DLD1 (cell line): ENCODE data around the gene TMEM170B.
"Not testable (repeated sequence)": the region's sequence is repeated elsewhere in the genome, so short reads cannot be mapped to it uniquely, and the experiment has no call there.

Source experiments
- in situ Hi-C: cut with HindIII; loops from 2 replicates; pipeline ENCODE4 v1.10.0; 2017; ENCODE audit warnings: low sequenced_read_pairs

Gene TMEM170B

DNA sequence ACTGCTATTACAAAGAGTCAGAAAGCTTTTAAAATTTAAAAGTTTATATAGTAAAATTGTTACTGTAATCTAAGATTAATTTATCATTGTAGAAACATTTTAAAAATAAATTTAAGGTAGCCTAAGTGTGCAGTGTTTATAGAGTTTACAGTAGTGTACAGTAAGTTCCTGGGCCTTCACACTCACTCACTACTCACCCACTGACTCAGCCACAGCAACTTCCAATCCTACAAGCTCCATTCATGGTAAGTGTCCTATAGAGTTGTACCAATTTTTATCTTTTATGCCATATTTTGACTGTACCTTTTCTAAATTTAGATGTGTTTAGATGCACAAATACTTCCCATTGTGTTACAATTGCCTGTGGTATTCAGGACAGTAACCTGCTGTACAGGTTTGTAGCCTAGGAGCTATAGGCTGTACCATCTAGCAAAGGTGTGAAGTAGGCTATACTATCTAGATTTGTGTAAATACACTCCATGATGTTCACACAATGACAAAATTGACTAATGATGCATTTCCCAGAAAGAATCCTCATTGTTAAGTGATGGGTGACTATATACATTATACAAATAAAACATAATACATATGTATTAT lies 10.2 kb upstream of the TMEM170B start:
- in situ Hi-C loops = no loop called here

DNA sequence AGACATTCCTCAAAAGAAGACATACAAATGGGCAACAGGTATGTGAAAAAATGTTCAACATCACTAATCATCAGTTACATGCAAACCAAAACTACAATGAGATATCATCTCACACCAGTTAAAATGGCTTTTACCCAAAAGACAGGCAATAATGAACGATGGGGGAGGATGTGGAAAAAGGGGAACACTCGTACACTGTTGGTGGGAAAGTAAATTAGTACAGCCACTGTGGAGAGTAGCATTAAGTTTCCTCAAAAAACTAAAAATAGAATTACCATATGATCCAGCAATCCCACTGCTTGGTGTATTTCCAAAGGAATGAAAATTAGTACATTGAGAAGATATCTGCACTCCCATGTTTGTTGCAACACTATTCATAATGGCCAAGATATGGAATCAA lies 8.6 kb upstream of the TMEM170B start:
- in situ Hi-C loops = no loop called here

DNA sequence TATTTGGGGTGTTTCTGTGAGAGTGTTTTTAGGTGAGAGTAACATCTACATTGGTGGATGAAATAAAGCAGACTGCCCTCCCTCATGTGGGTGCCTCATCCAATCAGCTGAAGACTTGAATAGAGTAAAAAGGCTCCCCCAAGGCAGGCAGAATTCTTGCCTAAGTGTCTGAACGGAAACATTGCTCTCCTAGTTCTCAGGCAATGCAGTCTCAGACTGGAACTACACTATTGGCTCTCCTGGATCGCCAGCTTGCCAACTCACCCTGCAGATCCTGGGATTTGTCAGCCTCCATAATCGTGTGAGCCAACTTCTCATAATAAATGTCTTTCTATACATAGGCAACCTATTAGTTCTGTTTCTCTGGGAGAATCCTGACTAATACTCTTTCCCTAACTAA lies 5.5 kb upstream of the TMEM170B start:
- in situ Hi-C loops = no loop called here

DNA sequence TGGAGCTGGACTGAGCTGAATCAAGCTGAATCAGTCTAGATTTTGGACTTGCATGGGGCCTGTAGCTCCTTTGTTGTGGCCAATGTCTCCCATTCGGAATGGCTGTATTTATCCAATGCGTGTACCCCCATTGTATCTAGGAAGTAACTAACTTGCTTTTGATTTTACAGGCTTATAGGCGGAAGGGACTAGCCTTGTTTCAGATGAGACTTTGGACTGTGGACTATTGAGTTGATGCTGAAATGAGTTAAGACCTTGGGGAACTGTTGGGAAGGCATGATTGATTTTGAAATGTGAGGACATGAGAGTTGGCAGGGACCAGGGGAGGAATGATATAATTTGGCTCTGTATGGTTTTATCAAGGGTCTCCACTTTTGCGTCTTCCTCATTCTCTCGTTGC lies 3.0 kb upstream of the TMEM170B start:
- in situ Hi-C loops = no loop called here

DNA sequence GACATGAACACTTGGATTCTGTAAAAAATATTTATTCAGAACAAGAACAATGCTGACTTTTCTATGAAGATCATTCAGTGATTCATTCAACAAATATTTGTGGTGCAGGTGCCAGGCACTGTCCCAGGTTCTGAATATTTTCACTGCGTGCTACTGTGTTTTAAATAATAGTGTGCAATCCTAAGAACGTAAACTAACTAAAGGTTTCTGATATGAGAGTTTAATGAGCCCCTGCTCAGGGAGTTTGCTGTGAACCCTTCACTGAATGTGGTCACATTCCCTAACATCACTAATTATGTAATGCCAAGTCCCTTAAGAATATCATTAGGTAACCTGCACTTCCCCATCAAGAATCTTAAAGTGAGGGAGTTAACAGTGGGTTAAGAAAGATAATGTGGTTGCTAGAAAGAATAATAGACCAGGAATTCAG lies 1.7 kb upstream of the TMEM170B start:
- in situ Hi-C loops = no loop called here

DNA sequence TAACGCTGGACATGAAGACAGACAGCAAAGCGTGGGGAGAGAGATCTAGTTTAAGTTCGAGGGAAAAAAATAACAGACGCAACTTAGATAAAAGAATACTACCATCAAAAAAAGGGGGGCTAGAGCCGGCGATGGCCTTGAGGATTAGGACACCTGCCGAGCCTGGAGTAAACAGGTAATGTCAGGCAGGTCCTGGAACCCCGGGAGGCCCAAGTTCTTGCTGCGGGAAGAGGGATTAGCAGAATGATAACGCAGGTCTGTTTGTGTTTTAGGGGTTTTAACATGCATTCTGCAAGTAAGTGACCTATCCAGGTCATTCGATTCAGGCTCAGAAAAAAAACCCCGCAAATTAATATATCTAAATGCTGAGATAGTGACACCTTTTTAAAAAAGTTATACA lies 754 bp upstream of the TMEM170B start:
- in situ Hi-C loops = no loop called here

DNA sequence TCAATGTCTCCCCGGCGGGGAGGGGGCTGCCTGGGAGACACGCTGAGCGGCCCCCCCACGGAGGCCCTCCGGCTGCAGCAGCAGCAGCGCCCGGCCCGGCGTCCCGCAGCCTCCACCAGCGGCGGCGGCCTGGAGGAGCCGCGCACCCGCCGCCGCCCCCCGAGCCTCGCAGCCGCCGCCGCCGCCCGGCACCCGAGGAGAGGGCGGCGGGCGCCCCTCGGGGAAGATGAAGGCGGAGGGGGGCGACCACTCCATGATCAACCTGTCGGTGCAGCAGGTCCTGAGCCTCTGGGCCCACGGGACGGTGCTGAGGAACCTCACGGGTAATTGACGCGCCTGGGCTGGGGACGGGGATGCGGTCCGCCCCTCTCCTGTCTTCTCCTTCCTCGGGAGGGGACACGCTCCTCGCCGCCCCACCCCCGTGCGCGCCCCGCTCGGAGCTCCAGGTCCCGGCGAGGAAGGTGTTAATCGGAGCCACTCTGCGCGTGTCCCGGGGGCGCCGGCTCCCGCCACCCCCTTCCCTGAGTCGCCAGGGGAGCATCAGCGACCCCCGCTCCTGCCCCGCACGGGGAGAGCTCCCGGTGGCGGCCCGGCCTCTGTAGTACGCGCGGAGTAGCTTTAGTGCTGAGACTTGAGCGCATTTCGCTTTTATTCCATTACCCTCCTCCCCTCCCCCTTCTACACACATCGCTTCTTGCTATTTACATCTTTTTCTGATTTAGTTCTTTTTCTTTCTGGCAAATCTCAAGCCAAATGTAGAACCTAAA lies 686 bp downstream of the TMEM170B start:
- in situ Hi-C loops = no loop called here

DNA sequence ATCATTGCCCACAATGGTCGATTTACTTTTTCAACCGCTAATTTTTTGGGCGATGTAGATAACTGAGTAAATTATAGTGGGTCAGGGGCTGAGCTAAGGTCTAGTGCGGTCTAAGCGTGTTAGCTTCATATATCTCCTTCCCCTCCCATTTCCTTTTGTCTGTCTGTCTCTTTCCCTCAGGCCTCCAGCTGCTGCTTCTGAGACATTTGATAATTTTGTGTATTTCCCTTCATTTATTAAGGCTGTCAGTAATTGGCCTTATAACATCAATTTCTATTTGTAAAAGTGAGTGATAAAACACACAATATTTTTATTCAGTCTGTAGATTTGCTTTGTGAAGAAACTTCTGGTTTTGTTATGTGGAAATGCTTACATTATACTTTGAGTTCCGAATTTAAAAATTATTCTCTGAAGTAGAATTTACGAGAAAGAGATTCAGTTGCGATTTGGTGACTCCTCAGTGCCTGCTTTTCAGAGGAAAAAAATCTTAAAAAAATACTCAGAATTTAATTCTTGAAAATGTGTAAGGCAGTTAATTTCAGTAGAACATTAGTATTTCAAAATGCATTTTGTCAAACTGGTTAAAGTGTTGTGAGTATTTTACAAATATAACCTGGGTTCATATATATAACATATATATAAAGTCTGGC lies 1.4 kb downstream of the TMEM170B start:
- in situ Hi-C loops = no loop called here

DNA sequence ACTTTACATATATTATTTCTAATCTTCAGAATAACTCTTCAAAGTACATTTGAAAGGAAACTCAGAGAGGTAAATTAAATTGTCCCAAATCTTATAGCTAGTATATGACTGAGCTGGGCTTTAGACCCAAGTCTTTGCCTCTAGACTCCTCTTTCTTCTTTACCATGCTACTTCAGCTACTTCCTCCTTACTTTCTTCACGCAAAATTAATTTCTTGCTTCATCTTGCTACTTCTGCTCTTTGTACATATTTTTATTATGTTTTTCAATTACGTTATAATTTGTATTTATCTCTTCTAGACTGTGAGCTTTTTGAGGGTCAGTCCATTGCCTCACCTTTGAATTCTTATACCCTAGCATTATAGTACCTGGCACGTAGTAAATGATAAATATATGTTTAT lies 5.3 kb downstream of the TMEM170B start:
- in situ Hi-C loops = no loop called here

DNA sequence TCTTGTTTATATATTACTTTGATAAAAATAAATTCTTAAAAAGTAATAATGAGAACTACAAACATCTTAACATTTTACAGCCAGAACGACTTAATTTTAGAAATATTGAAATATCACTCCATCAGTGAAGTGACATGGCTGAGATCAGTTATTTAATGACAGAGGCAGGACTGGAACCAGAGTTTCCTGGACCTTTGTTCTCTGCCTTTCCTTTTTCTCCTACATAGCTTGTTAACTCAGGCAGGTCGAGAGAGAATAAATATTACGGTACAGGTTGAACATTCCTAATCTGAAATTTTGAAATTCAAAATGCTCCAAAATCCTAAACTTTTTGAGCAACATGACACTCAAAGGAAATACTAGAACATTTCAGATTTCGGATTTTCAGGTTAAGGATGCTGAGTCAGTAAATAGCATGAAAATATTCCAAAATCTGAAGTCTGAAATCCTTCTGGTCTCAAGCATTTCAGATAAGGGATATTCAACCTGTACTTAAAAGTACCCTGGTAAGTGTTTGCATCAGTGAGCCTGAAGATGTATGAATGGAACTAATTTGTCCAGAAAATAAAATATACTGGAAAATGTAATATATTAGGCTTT lies 6.5 kb downstream of the TMEM170B start:
- in situ Hi-C loops = no loop called here

DNA sequence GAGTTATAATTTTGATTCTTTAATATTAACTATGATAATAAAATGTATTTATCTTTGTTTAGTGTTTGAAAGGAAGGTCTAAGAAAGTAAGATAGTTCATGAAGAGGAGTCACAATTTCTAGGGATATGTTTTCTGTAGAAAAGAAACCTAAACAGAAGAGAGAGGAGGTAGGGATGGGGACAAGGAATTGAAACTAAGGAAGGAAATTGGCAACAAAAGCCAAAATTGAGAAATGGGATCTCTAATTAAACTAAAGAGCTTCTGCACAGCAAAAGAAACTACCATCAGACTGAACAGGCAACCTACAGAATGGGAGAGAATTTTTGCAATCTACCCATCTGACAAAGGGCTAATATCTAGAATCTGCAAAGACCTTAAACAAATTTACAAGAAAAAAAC lies 10.3 kb downstream of the TMEM170B start:
- in situ Hi-C loops = not testable (repeated sequence)

DNA sequence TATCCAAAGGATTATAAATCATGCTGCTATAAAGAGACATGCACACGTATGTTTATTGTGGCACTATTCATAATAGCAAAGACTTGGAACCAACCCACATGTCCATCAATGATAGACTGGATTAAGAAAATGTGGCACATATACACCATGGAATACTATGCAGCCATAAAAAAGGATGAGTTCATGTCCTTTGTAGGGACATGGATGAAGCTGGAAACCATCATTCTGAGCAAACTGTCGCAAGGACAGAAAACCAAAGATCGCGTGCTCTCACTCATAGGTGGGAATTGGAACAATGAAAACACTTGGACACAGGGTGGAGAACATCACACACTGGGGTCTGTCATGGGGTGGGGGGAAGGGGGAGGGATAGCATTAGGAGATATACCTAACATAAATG lies 11.0 kb downstream of the TMEM170B start:
- in situ Hi-C loops = not testable (repeated sequence)

DNA sequence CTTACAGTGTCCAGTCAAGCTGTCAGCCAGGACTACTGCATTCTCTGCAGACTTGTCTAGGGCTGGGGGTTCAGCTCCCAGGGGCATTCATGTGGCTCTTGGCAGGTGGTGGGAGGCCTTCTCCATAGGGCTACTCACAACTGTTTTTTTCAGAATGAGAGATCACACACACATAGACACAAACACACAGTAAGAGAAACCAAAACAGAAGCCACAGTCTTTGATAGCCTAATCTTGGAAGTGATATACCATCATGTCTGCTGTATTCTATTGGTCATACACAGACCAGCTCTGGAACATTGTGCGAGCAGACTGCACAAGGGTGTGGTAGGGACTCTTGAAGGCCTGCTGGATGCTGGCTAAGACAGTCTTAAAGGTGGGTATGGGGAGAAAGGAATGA lies 13.5 kb downstream of the TMEM170B start:
- in situ Hi-C loops = no loop called here

DNA sequence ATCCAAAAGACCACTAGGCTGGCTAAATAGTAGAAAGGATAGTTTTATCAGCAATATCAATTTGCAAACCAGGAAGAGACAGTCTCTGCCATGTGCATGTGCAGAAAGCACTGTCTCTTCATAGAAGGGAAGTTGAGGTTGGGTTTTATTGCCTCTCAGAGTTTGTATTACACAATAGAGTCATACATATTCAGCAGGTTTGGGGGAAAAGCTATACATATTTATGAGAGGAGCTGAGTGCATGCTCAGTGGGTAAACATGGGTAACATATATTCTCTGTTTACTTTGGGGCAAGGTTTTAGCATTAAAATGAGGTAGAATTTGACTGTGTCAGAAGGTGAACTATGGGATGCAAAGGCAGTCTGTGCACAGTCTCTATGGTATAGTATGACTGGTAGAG lies 14.9 kb downstream of the TMEM170B start:
- in situ Hi-C loops = no loop called here

DNA sequence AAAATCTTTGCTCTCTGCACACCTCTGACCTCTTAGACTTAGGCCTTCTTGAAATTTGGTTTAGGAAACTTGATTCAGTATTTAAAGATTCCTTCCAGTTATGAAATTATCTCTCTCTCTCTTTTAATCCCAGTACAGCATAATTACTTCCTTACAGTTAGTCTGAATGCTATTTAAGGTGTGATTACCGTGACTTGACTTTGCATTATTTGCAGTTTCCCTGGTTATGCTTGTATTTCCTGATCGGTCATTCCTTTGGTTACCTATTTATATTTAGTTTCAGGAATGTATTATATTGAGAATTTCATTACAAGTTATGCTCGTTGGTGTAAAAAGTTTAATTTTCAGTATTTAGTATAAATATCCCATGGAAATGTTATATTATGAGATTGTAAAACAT lies 16.3 kb downstream of the TMEM170B start:
- in situ Hi-C loops = no loop called here

DNA sequence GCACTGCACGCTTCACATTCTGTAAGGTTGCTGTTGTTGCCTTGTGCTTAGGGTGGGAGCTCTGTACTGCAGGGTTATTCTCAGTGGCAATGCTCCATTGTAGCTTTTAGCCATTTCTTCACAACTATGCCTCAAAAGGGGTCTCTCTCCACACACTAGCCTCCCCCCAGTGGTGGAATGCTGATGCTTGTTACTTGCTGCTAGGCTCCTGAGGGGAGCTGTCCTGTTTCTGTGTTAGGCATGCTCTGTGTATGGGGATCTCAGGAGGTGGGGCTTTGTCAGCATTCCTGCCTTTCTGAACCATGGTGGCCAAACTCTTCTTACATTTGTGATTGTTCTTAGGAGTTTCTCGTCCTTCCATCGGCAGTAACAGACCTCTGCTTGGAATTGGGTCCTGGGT lies 18.8 kb downstream of the TMEM170B start:
- in situ Hi-C loops = no loop called here

DNA sequence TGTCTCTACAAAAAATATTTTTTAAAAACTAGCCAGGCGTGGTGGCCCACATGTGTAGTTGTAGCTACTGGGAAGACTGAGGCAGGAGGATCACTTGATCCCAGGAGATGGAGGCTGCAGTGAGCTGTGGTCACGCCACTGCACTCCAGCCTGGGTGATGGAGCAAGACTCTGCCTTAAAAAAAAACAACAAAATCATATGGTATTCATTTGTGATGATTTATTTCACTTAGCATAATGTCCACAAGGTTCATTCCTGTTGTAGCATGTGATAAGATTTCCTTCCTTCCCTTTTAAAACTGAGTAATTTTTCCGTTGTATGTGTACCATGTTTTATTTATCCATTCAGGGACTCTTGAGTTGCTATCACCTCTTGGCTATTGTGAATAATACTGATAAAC lies 26.2 kb downstream of the TMEM170B start:
- in situ Hi-C loops = no loop called here

DNA sequence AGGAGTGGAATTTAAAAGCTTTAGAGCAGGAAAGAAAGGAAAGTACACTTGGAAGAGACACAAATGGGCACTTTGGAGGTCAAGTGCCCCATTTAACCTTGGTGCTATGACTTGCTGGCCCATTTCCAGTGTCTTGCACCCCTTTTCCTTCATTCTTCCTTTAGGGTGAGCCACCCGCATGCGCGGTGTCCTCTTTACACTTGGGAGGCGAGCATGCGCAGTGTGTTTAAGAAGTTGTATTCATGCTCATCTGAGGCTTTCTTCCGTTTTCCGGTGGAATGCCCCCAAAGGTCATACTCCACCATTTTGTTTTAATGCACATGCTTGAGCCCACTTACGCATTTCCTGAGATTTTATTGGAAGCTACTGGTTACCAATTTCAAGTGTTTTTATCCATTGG lies 29.1 kb downstream of the TMEM170B start:
- in situ Hi-C loops = no loop called here

DNA sequence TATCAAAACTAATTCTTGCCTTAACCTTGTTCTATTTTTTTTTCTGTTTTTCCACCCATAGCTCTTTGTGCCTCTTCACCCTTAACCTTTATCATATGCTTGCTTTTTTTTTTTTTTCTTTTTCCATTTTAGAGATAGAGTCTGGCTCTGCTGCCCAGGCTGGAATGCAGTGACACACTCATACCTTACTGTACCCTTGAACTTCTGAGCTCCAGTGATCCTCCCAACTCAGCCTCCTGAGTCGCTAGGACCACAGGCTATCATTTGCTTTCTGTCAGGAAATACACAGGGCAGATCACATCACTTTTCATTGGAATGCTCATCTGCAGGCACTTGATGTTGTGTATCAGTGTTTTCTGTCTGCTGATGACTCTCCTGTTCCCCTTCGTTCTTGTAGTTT lies 33.5 kb downstream of the TMEM170B start:
- in situ Hi-C loops = no loop called here

DNA sequence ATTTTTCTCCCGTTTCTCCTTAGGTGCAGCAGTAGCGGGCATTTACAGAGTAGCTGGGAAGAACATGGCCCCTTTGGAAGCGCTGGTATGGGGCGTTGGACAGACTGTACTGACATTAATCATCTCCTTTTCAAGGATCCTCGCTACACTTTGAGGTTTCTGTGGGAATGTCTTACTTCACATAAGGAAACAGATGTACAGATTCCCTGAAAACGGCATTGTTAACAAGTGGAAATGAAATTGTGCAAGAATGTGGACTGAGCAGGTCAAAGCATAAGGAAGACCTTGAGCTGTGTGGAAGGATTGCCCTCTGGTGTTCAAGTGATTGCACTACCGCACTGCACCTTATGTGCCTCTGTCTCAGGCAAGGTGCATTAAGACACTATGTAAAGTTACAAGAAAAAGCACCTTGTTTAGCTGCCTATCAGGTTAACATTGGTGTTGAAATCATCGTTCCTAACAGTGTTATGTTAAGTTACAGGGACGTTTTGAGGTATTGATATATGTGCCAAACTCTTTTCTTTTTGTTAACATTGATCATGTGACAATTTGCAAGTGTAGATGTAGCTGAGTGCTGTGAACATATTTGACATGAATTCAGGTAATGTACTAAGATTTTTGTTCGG lies 38.0 kb downstream of the TMEM170B start:
- in situ Hi-C loops = no loop called here

DNA sequence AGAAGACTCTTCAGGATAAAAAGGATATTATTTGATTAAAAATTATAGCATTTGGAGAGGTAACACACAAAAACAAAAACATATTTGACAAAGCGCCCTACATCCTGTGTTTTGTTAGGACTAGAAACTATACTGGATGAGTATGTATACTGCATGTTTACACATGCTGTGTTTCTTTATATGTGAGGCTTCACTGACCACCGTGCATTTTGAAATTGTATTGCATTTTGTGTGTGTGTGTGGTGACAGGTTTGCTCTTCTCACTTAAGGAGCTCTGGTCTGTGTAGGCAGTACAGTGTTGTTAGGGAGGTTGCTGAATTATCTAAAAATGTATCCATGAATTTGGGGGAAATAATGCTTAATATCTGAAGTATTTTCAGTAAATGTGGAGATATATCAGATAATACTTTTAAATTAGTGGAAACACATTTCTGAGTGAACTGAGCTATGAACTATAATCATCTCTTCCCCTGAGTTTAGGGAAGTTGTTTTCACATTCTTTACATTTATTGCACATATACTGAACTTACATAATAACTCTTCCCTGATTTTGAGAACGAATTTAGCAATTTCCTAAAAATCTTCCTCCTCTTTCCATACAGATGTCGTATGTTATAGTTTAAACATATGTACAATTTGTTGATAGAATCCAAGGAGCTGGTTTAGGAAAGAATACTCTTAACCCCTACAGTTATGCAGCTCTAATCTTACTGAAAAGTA lies 43.3 kb downstream of the TMEM170B start:
- in situ Hi-C loops = no loop called here
